K562 (cell line): ENCODE results near the gene DYNLT5.

ENCODE experiments used
- EHMT2 ChIP-seq: fragments of 450-650 bp; IDR thresholded peaks from 2 replicates; pipeline ENCODE4 v1.6.1; 2018; ENCODE audit warnings: antibody characterized with exemption
- NR1H2 ChIP-seq: sonication (generic); formaldehyde crosslinking; IDR thresholded peaks from 2 replicates; pipeline ENCODE4 v1.4.0; 2020; ENCODE audit warnings: mild to moderate bottlenecking, missing genetic modification reagents
- RFX5 ChIP-seq: IDR thresholded peaks from 2 replicates; pipeline ENCODE4 v1.6.1; 2011; ENCODE audit warnings: low read depth, mild to moderate bottlenecking, improper control_type of control experiment, low read length
- ZBTB40 ChIP-seq, 2 experiments: fragments of 450-650 bp in 1 of 2; sonication (generic) in 1 of 2; formaldehyde crosslinking in 1 of 2; IDR thresholded peaks; 2 replicates each; pipeline versions ENCODE4 v1.7.1 to v1.9.0; 2016 to 2022; ENCODE audit warnings: inconsistent platforms in 1 of 2, mild to moderate bottlenecking in 1 of 2, missing genetic modification reagents in 1 of 2
- ZNF766 ChIP-seq: fragments of 200-800 bp; sonication (Bioruptor generic); conservative IDR thresholded peaks from 2 replicates; pipeline ENCODE4 v1.6.1; 2016; ENCODE audit warnings: missing genetic modification characterization, missing compliant biosample characterization

- TF ChIP-seq NR1H2 (CRISPR knock-in tag) (no peak), RFX5 (no peak), ZBTB40 (IDR thresholded peaks at IDR 0.05) (no peak), ZBTB40 (CRISPR knock-in tag; IDR thresholded peaks at IDR 0.05) (no peak), ZNF766 (no peak), EHMT2 (no peak)
Measured at GRCh38 chr1:66731170-66731865, 20.9 kb upstream of the DYNLT5 start.
